ENCODE data around the gene BACE2. TPM values are rescaled to one million over a fixed set of nuclear protein-coding genes. Genes with fewer than 3 reads are reported as not detected.
A peak's percentile ranks its signal among the peaks of the same experiment; 100 is the strongest.

BACE2 gene
- total and polyA plus RNA-seq, 2 of the 4 experiments (the other 2 are of a cell fraction) = 17.0 to 35.5 TPM

DNA sequence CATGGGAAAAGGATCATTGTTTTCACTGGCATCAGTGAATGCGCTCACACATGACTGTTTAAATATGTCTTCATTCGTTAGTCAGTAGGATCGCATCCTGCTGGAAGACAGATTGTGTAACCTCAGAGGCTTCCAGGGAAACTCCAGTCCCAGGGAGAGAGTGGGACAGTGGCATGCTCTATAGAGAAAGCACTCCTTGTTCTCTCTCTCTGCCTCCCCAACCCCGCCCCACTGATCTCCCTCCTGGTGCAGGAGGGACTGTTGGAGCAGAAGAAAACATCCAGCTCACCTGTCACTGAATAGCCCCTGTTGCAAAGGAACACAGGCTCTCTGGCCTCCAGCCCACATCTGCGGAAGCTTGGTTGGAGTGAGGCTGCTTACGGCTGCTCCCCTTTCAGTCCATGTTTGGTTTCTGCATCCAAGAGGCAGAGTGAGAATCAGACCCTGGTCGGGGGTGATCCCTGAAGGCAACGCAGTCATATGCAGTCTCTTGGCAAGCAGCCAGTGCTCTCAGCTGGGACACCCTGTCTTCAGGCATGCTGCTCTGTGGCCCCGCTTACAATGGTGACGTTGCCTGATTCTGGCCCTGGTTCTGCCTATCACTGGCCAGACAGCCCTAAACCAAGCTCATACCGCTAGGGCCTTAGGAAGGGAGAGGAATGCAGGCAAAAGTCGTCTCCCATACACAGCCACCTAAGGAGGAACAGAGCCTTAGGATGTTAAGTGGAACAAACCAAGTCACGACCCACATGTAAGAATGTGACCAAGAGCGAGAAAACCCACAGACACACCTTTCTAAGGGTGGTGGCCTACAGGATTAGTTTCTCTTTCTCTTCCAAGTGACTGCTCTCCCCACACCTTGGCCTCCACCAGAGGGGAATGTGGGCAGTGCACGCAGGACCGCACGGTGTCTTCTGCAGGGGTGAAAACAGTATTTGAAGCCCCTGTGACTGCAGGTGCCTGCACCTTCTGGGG is 39.7 kb downstream of the BACE2 start:
- Histone ChIP-seq H3K9ac (ENCODE audit: low read depth, low read length) (no peak overlapping the region), H3K79me1 (ENCODE audit: low read depth in 1 of 2, low read length in 2 of 2) (no peaks in the 10 kb centered on the region; a peak in 1 of 4 replicates), H4K8ac (ENCODE audit: low read depth in 2 of 2, low read length in 2 of 2) (peak overlapping the region in 1 of 2 experiments; percentile 21; a peak in 1 of 4 replicates), H2BK120ac (ENCODE audit: low read depth, low read length) (no peak overlapping the region), H2BK20ac (ENCODE audit: low read depth, low read length) (no peak overlapping the region), H4K20me1 (ENCODE audit: insufficient read depth, low read length) (0 out of 2 replicates have a peak, but pooled peaks cover 5% of the 10 kb centered on the region), H3K4me3 (ENCODE audit: insufficient read depth, low read depth, low read length) (no peak overlapping the region), H3K18ac (ENCODE audit: low read depth, low read length) (no peak overlapping the region; the same call in 1 of the 2 replicates), H3K4ac (ENCODE audit: low read depth, low read length) (peak overlapping the region; percentile 29; the same call in 1 of the 2 replicates), H3K27me3 (ENCODE audit: control insufficient read depth, insufficient read depth, low read length) (no peaks in the 10 kb centered on the region), H3K27ac (ENCODE audit: insufficient read depth, low read length) (peak overlapping the region; percentile 52; the same call in 1 of the 2 replicates), H3K36me3 (ENCODE audit: control insufficient read depth, insufficient read depth, low read length) (no peaks in the 10 kb centered on the region), H2AK9ac (replicated peaks; ENCODE audit: low read depth, low read length, poor library complexity) (no peak overlapping the region), H4K5ac (ENCODE audit: low read depth, low read length) (no peak overlapping the region), H3K23ac (ENCODE audit: low read depth, low read length) (no peak overlapping the region), H3K9me3 (ENCODE audit: control insufficient read depth, insufficient read depth, low read length) (no peaks in the 10 kb centered on the region), H2AK5ac (ENCODE audit: low read depth, low read length) (no peak overlapping the region; the same call in 1 of the 2 replicates), H3K4me2 (ENCODE audit: low read depth, low read length) (peak overlapping the region; percentile 55; the same call in 1 of the 2 replicates), H2BK15ac (ENCODE audit: low read depth, low read length) (no peak overlapping the region), H2AFZ (replicated peaks; ENCODE audit: low read length, poor library complexity) (peak overlapping the region; percentile 59), H3K4me1 (ENCODE audit: control insufficient read depth, insufficient read depth, low read length) (peaks cover 6% of the 10 kb centered on the region; the same call in 1 of the 2 replicates), H3K56ac (ENCODE audit: extremely low read depth, insufficient read depth, low read length) (no peak overlapping the region), H4K91ac (ENCODE audit: insufficient read depth, low read depth, low read length) (no peak overlapping the region; the same call in 1 of the 2 replicates), H3K14ac (replicated peaks; ENCODE audit: low read depth, low read length) (no peak overlapping the region), H2BK5ac (ENCODE audit: low read depth, low read length, poor library complexity, severe bottlenecking) (no peak overlapping the region), H3K9me1 (ENCODE audit: insufficient read depth, low read length) (peaks cover 6% of the 10 kb centered on the region)
- in situ Hi-C loops (cut with MboI; ENCODE audit: low sequenced_read_pairs) = no loop called here
- POLR2A ChIA-PET (ENCODE audit: unreplicated experiment) = no interaction called here
- dilution Hi-C loops (cut with HindIII; ENCODE audit: low sequenced_read_pairs, unreplicated experiment) = no loop called here
- CTCF ChIA-PET = interaction anchor here (1.1 kb wide), 1 partner anchor 64 kb away, joined by 3 read pairs; no protein-coding TSS in a partner anchor
- no peak for TF ChIP-seq RFX5 (IDR thresholded peaks at IDR 0.05; ENCODE audit: low read depth, low read length)
- TF ChIP-seq, protein P1, sequence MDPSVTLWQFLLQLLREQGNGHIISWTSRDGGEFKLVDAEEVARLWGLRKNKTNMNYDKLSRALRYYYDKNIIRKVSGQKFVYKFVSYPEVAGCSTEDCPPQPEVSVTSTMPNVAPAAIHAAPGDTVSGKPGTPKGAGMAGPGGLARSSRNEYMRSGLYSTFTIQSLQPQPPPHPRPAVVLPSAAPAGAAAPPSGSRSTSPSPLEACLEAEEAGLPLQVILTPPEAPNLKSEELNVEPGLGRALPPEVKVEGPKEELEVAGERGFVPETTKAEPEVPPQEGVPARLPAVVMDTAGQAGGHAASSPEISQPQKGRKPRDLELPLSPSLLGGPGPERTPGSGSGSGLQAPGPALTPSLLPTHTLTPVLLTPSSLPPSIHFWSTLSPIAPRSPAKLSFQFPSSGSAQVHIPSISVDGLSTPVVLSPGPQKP (IDR thresholded peaks at IDR 0.05; ENCODE audit: borderline replicate concordance, low read depth, low read length) = no peak
- no peak for TF ChIP-seq FOS (IDR thresholded peaks at IDR 0.05; ENCODE audit: low read depth, low read length)
- TF ChIP-seq CEBPB (IDR thresholded peaks at IDR 0.05; ENCODE audit: low read depth, low read length) = peak; percentile 93
- no peak for TF ChIP-seq MAZ (IDR thresholded peaks at IDR 0.05; ENCODE audit: borderline replicate concordance, low read depth, low read length)
- BruUV-seq (replicated peaks) = no TSS peak
- intact Hi-C loops (cut with micrococcal nuclease) = no loop called here
- DNase-seq (peak; percentile 86), ATAC-seq (ENCODE audit: low read depth) (peak; percentile 82)
- 0% methylated on average over 3 of the region's 17 CpGs; no CpG with 5 or more reads in 1 of the 2 experiments for WGBS, 2 experiments (ENCODE audit: extremely low coverage in 2 of 2, insufficient read length in 1 of 2)

Data from IMR-90 (cell line).